Ovary (tissue), 9 donors: ENCODE measurements around the gene DDA1. TPM values are rescaled to one million over a fixed set of nuclear protein-coding genes. Genes with fewer than 3 reads are reported as not detected.
"Not testable (repeated sequence)": the region's sequence is repeated elsewhere in the genome, so short reads cannot be mapped to it uniquely, and the experiment has no call there.

ENCODE experiments used
- DNase-seq, 5 donors: peaks; one replicate each; pipeline ENCODE4 v3.0.0-alpha.2; 2019 to 2020
- H3K27ac ChIP-seq, 2 donors: fragments of 200-600 bp; one replicate each; pipeline versions ENCODE4 v1.5.1 to v1.8.0; 2019 to 2022
- H3K27me3 ChIP-seq: fragments of 200-600 bp; one replicate; pipeline ENCODE4 v1.8.0; 2022
- H3K36me3 ChIP-seq: fragments of 200-600 bp; sonication (generic); one replicate; pipeline ENCODE4 v1.5.1; 2019
- H3K4me1 ChIP-seq: one replicate; pipeline ENCODE4 v1.8.1; 2013; ENCODE audit warnings: mild to moderate bottlenecking, moderate library complexity; ENCODE audit not compliant: insufficient read depth
- H3K4me3 ChIP-seq: fragments of 200-600 bp; sonication (generic); one replicate; pipeline ENCODE4 v1.5.1; 2017
- H3K9me3 ChIP-seq, 2 donors: fragments of 200-600 bp in 1 of 2; sonication (generic) in 1 of 2; one replicate each; pipeline versions ENCODE4 v1.5.1 to v1.8.1; 2013 to 2019; ENCODE audit warnings: mild to moderate bottlenecking in 1 of 2, moderate library complexity in 1 of 2
- CTCF ChIP-seq, 3 donors: fragments of 450-650 bp in 2 of 3; fragments of 200-600 bp in 1 of 3; IDR thresholded peaks; one replicate each; pipeline versions ENCODE4 v1.5.1 to v1.8.0; 2016 to 2022; ENCODE audit warnings: antibody characterized with exemption in 3 of 3, mild to moderate bottlenecking in 1 of 3
- EP300 ChIP-seq: sonication (generic); formaldehyde crosslinking; IDR thresholded peaks from one replicate; pipeline ENCODE4 v1.6.1; 2017; ENCODE audit warnings: antibody characterized with exemption
- POLR2A ChIP-seq: fragments of 450-650 bp; IDR thresholded peaks from one replicate; pipeline ENCODE4 v1.6.1; 2017; ENCODE audit warnings: antibody characterized with exemption, mild to moderate bottlenecking, moderate library complexity
- WGBS, 3 donors: extraction: QIAGEN DNeasy Blood & Tissue Kit in 1 of 3; methylation state at CpG; one replicate each; pipeline versions ENCODE4 v1.1.5 to v1.1.7; 2013 to 2017; 5-methylcytosine and 5-hydroxymethylcytosine counted together
- intact Hi-C, 4 donors: fragments of 100-400 bp; cut with DNase I; formaldehyde crosslinking; loops; one replicate each; pipeline versions ENCODE4 v1.11.0 to v1.15.1; 2022 to 2023
- polyA plus RNA-seq, 2 donors: library from polyadenylated mRNA; stranded (reverse); fragments of 200-250 nt in 1 of 2; fragments of 350-450 nt in 1 of 2; fragmentation: Illumina TruSeq in 1 of 2; extraction: RNeasy Lipid Tissue Mini Kit (QIAGEN cat#74804) in 1 of 2; gene quantifications; one replicate each; pipeline ENCODE4 v1.2.3, GENCODE V29; 2013 to 2014
- total RNA-seq, 7 donors: library from RNA; depleted of rRNA in 2 of 7; stranded (reverse); fragments of >200 nt in 2 of 7; fragmentation: NEBNext Ultra II Directional in 3 of 7; extraction: Animal tissue kit (Norgen Biotek cat#: 25700) in 3 of 7; gene quantifications; one replicate each; pipeline versions ENCODE4 v1.1.0 to v1.2.4, GENCODE V29; 2016 to 2023
- donor health status: DM: no; HTN: no; CAD: no; lungs with moderate emphysema.
- donor health status: DM: no; HTN: no; CAD: no.
- donor health status: Bipolar disorder and iron deficiency.
- donor health status: DM: yes; HTN: yes; CAD: no.
- donor health status: DM: no; HTN: no; CAD: no.
- donor health status: DM: yes; HTN: yes; CAD: no.

DDA1 gene
- total and polyA plus RNA-seq, 9 donors = 6.3 to 32.6 (median 20.2) TPM

DNA sequence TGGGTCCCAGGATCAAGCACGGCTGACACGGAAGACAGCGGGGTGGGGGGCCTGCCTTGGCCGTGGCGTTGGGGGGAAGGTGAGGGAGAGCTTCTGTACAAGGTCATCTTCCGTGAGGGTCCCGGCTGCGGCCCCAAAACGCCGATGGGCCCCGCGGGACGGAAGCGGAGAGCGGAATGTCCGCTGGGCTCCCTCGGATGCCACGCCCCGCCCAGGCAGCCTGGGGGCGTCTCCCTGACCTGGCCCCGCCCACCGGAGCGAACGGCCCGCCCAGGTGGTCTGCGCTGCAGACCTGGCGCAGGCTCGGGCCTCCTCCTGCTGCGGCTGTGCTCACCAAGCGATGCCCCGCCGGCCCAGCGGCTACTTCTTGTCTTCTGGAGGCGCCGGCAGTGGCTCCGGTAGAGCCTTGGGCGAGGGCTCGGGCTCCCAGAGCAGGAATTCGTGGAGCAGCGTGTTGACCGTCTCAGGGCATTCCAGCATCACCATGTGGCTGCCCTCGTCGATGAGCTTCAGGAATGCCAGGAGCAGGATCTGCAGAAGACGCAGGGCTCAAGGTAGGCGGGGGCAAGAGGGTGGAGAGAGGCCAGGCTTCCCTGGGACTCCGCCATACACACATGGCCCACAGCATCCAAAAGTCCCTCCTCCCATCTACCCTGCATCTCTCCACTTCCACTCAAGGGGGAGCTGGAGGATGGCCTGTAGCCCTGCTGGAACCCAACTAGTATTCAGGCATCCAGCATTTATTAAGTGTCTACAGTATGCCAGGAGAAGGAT is 16.9 kb upstream of the DDA1 start:
- WGBS, 3 donors = 2 to 11% (median 6%) methylated on average over 36 to 46 of the region's 46 CpGs
- H3K4me3 ChIP-seq = peak overlapping the region; percentile 45
- TF ChIP-seq CTCF (IDR thresholded peaks at IDR 0.05) = peak in 2 of 3 donors; percentile 42 to 53
- TF ChIP-seq EP300 = no peak
- no peaks in the 10 kb centered on the region for H3K36me3 ChIP-seq
- peak overlapping the region in 1 of 2 donors; percentile 74 for H3K27ac ChIP-seq
- DNase-seq = peak; percentile 60 to 89 (median 80)
- no peaks in the 10 kb centered on the region for H3K9me3 ChIP-seq
- no peaks in the 10 kb centered on the region for H3K27me3 ChIP-seq
- intact Hi-C loops = loop anchor here in 1 of 4 donors (2.0 to 5.0 kb wide), 2 partner anchors 55 to 98 kb away; no protein-coding TSS in a partner anchor
- H3K4me1 ChIP-seq = peaks cover 2% of the 10 kb centered on the region

GRCh38 chr19:17293605-17294004 is 15.8 kb upstream of the DDA1 start:
- TF ChIP-seq POLR2A (no peak), CTCF (IDR thresholded peaks at IDR 0.05) (no peak), EP300 (no peak)
- Histone ChIP-seq H3K4me1 (peaks cover 2% of the 10 kb centered on the region), H3K27ac (no peak overlapping the region), H3K36me3 (no peaks in the 10 kb centered on the region), H3K4me3 (no peak overlapping the region), H3K27me3 (no peaks in the 10 kb centered on the region), H3K9me3 (no peaks in the 10 kb centered on the region)
- intact Hi-C loops = loop anchor here in 1 of 4 donors (2.0 to 5.0 kb wide), 2 partner anchors 54 to 97 kb away; no protein-coding TSS in a partner anchor
- DNase-seq = no peak
- WGBS, 3 donors = 66 to 83% (median 73%) methylated on average over 14 of the region's 14 CpGs

- intact Hi-C loops = loop anchor here in 1 of 4 donors (5.0 kb wide), 1 partner anchor 53 kb away; no protein-coding TSS in a partner anchor
- Histone ChIP-seq H3K4me3 (no peak overlapping the region), H3K27ac (no peak overlapping the region), H3K36me3 (no peaks in the 10 kb centered on the region), H3K9me3 (no peaks in the 10 kb centered on the region), H3K27me3 (no peaks in the 10 kb centered on the region), H3K4me1 (peaks cover 2% of the 10 kb centered on the region)
- peak in 3 of 5 donors; percentile 57 to 66 (median 65) for DNase-seq
- 77 to 81% (median 79%) methylated on average over 47 to 48 of the region's 48 CpGs for WGBS, 3 donors
- TF ChIP-seq EP300 = no peak
- no peak for TF ChIP-seq CTCF (IDR thresholded peaks at IDR 0.05)
- TF ChIP-seq POLR2A = no peak
Measured at GRCh38 chr19:17294051-17294891, 15.1 kb upstream of the DDA1 start.

DNA sequence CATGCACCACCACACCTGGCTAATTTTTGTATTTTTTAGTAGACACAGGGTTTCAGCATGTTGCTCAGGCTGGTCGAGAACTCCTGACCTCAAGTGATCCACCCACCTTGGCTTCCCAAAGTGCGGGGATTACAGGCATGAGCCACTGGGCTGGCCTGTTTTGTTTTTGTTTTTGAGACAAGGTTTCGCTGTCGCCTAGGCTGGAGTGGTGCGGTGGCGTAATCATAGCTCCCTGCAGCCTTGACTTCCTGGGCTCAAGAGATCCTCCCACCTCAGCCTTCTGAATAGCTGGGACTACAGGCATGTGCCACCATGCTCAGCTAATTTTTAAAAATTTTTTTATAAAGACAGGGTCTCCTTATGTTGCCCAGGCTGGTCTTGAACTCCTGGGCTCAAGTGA is 13.8 kb upstream of the DDA1 start:
- not testable (repeated sequence) for H3K27me3 ChIP-seq

More for the DNA sequence above, 13.8 kb upstream of the DDA1 start:
- H3K27ac ChIP-seq, intact Hi-C loops, H3K9me3 ChIP-seq, DNase-seq, H3K36me3 ChIP-seq, H3K4me1 ChIP-seq, H3K4me3 ChIP-seq: not testable (repeated sequence)
- WGBS, 3 donors = 87 to 92% (median 88%) methylated on average over 6 of the region's 6 CpGs
